ENCODE data around the gene ASIC1. TPM values are rescaled to one million over a fixed set of nuclear protein-coding genes. Genes with fewer than 3 reads are reported as not detected.
"Not testable (repeated sequence)": the region's sequence is repeated elsewhere in the genome, so short reads cannot be mapped to it uniquely, and the experiment has no call there.

ASIC1 gene
- total RNA-seq, 4 donors from 2014 or later = 0.70 to 5.7 (median 1.5) TPM; not detected in 1

DNA sequence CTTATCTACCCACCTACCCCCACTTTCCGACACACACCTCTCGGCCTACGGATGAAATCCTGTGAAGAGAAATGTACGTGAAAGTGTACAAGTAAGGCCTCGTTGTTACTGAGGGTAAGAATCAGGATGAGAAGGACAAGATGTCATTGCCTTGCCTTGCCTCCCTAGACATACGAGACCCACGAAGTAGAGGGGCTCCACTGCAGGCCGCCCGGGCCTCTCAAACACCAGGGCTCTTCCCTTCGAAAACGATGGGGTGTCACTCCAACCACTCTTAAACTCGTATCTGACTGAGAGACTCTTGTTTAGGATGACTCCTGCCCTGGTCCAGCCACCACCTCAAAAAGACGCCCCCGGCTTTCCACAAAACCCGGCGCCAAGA, 32.6 kb upstream of the ASIC1 start:
- Histone ChIP-seq H3K9me3 (no peaks in the 10 kb centered on the region), H3K4me3 (peak overlapping the region; percentile 58 to 76 (median 63)), H3K36me3 (no peaks in the 10 kb centered on the region), H3K27me3 (no peaks in the 10 kb centered on the region), H3K27ac (peak overlapping the region; percentile 5 to 69 (median 57)), H3K4me1 (peaks cover 0 to 11% (median 0%) of the 10 kb centered on the region in 4 donors)
- TF ChIP-seq, protein P1, sequence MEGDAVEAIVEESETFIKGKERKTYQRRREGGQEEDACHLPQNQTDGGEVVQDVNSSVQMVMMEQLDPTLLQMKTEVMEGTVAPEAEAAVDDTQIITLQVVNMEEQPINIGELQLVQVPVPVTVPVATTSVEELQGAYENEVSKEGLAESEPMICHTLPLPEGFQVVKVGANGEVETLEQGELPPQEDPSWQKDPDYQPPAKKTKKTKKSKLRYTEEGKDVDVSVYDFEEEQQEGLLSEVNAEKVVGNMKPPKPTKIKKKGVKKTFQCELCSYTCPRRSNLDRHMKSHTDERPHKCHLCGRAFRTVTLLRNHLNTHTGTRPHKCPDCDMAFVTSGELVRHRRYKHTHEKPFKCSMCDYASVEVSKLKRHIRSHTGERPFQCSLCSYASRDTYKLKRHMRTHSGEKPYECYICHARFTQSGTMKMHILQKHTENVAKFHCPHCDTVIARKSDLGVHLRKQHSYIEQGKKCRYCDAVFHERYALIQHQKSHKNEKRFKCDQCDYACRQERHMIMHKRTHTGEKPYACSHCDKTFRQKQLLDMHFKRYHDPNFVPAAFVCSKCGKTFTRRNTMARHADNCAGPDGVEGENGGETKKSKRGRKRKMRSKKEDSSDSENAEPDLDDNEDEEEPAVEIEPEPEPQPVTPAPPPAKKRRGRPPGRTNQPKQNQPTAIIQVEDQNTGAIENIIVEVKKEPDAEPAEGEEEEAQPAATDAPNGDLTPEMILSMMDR (IDR thresholded peaks at IDR 0.05) = no peak
- no peak for TF ChIP-seq POLR2A (IDR thresholded peaks at IDR 0.05)
- no peak for DNase-seq

GRCh38 chr12:50025187-50026059, 32.0 kb upstream of the ASIC1 start, which contains the start of gene RACGAP1:
Gene RACGAP1 (minus strand): TSS chr12:50025494. CDS start chr12:50016715, 8,779 bp downstream.
- DNase-seq = peak; percentile 93 to 98 (median 93)
- Histone ChIP-seq H3K27ac (peak within 1 kb of the TSS; percentile 5 to 69 (median 57)), H3K9me3 (no peaks in the 10 kb centered on the region), H3K27me3 (no peaks in the 10 kb centered on the region), H3K4me3 (peak within 1 kb of the TSS; percentile 58 to 76 (median 63)), H3K4me1 (peaks cover 0 to 11% (median 0%) of the 10 kb centered on the region in 4 donors), H3K36me3 (no peaks in the 10 kb centered on the region)
- TF ChIP-seq, protein P1 (IDR thresholded peaks at IDR 0.05) = no peak
- peak in 1 of 2 donors; percentile 51 for TF ChIP-seq POLR2A (IDR thresholded peaks at IDR 0.05)

DNA sequence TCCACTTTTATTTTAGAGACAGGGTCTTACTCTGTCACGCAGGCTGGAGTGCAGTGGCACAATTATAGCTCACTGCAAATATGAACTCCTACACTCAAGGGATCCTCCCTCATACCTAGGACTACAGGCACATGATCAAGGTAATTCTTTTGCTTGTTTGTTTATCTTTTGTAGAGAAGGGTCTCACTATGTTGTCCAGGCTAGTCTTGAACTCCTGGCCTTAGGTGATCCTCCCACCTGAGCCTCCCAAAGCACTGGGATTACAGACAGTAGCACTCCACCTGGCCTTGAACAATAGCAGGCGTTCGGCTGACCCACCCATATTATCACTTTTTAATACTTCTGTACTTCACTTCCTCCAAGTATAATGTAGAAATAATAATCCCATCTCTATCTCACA, 30.7 kb upstream of the ASIC1 start:
- DNase-seq = no peak
- no peak for TF ChIP-seq POLR2A (IDR thresholded peaks at IDR 0.05)
- TF ChIP-seq, protein P1 (IDR thresholded peaks at IDR 0.05) = no peak
- no peaks in the 10 kb centered on the region for H3K9me3 ChIP-seq
- H3K27ac ChIP-seq = no peak overlapping the region
- no peaks in the 10 kb centered on the region for H3K27me3 ChIP-seq
- H3K36me3 ChIP-seq = no peaks in the 10 kb centered on the region
- no peak overlapping the region for H3K4me3 ChIP-seq
- peaks cover 0 to 11% (median 0%) of the 10 kb centered on the region in 4 donors for H3K4me1 ChIP-seq

- not testable (repeated sequence) for H3K4me3 ChIP-seq, H3K27ac ChIP-seq, H3K36me3 ChIP-seq, H3K27me3 ChIP-seq, DNase-seq, H3K4me1 ChIP-seq, H3K9me3 ChIP-seq
Measured at GRCh38 chr12:50030449-50030848, 26.9 kb upstream of the ASIC1 start.

DNA sequence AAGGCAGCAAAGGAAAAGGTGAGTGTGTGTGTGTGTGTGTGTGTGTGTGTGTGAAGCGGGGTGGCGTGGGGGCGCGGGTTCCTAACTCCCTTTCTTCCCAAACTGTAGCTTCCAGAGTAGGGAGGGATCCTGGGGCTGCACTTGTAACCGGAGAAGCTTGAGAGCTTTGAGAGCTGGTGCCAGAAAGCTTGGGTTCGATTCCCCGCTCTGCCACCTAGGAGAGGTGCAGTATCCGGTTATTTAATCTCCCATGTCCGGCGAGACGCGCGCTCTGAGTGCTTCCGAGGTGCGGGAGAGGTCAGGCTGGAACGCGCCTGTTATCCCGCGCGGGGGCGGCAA, 24.9 kb upstream of the ASIC1 start:
- Histone ChIP-seq H3K27ac (peak overlapping the region in 2 of 4 donors; percentile 25 to 31), H3K4me1 (no peaks in the 10 kb centered on the region), H3K9me3 (no peaks in the 10 kb centered on the region), H3K4me3 (peak overlapping the region; percentile 13 to 40 (median 36)), H3K27me3 (no peaks in the 10 kb centered on the region), H3K36me3 (no peaks in the 10 kb centered on the region)
- DNase-seq = no peak
- TF ChIP-seq, protein P1 (IDR thresholded peaks at IDR 0.05) = no peak
- TF ChIP-seq POLR2A (IDR thresholded peaks at IDR 0.05) = no peak

GRCh38 chr12:50032854-50033581, 24.4 kb upstream of the ASIC1 start:
- Histone ChIP-seq H3K36me3 (no peaks in the 10 kb centered on the region), H3K9me3 (no peaks in the 10 kb centered on the region), H3K4me1 (no peaks in the 10 kb centered on the region), H3K27ac (peak overlapping the region in 2 of 4 donors; percentile 25 to 31), H3K27me3 (no peaks in the 10 kb centered on the region), H3K4me3 (peak overlapping the region; percentile 13 to 40 (median 36))
- DNase-seq = peak in 2 of 3 donors; percentile 25 to 50
- TF ChIP-seq POLR2A (IDR thresholded peaks at IDR 0.05) = no peak
- TF ChIP-seq, protein P1 (IDR thresholded peaks at IDR 0.05) = no peak
